ENCODE results near the gene SBK1.
"Not testable (repeated sequence)": the region's sequence is repeated elsewhere in the genome, so short reads cannot be mapped to it uniquely, and the experiment has no call there.

Gene SBK1

GRCh38 chr16:28362600-28362999, 70.3 kb downstream of the SBK1 start:
- not testable (repeated sequence) for DNase-seq

- DNase-seq: not testable (repeated sequence)
Observed at GRCh38 chr16:28363408-28363807, 71.1 kb downstream of the SBK1 start, which contains the start of gene NPIPB6. Gene NPIPB6, minus strand, starts transcription at chr16:28363508. Its CDS starts 686 bp downstream, at chr16:28362822.

GRCh38 chr16:28364268-28365173, 72.2 kb downstream of the SBK1 start:
- peak; percentile 38 to 52 for DNase-seq

GRCh38 chr16:28367926-28368325, 75.6 kb downstream of the SBK1 start:
- not testable (repeated sequence) for DNase-seq
